HEK293T (cell line): ENCODE measurements around the gene EVC2.

Experiments used
- CTCF ChIA-PET: fragments of 350-600 bp; formaldehyde crosslinking; extraction: SDS; loops from one replicate; lab custom pipeline; 2021; ENCODE audit warnings: antibody characterized with exemption, inconsistent platforms; lab: Yijun Ruan, JAX
- POLR2A ChIA-PET: fragments of 350-600 bp; formaldehyde crosslinking; extraction: SDS; loops from one replicate; lab custom pipeline; 2020; ENCODE audit warnings: antibody characterized with exemption, inconsistent platforms; lab: Yijun Ruan, JAX
- DNase-seq: peaks from one replicate; pipeline ENCODE4 v3.0.0; 2012; ENCODE audit warnings: mixed read lengths; ENCODE audit errors: extremely low spot score
- ARNT ChIP-seq: fragments of 450-650 bp; IDR thresholded peaks from 2 replicates; pipeline ENCODE4 v1.6.1; 2017; ENCODE audit warnings: mild to moderate bottlenecking
- BHLHE40 ChIP-seq: fragments of 450-650 bp; IDR thresholded peaks from 2 replicates; pipeline ENCODE4 v1.6.1; 2016; ENCODE audit warnings: mild to moderate bottlenecking, moderate library complexity, borderline replicate concordance
- CTBP1 ChIP-seq: fragments of 450-650 bp; IDR thresholded peaks from 2 replicates; pipeline ENCODE4 v1.6.1; 2016; ENCODE audit warnings: borderline replicate concordance
- ELF4 ChIP-seq: fragments of 450-650 bp; IDR thresholded peaks from 2 replicates; pipeline ENCODE4 v1.6.1; 2017; ENCODE audit warnings: antibody characterized with exemption
- FOXA1 ChIP-seq: fragments of 450-650 bp; IDR thresholded peaks from 2 replicates; pipeline ENCODE4 v1.6.1; 2016; ENCODE audit warnings: mild to moderate bottlenecking
- FOXK2 ChIP-seq: fragments of 450-650 bp; IDR thresholded peaks from 2 replicates; pipeline ENCODE4 v1.6.1; 2016; ENCODE audit warnings: mild to moderate bottlenecking
- FOXM1 ChIP-seq: fragments of 450-650 bp; IDR thresholded peaks from 2 replicates; pipeline ENCODE4 v1.6.1; 2017; ENCODE audit warnings: mild to moderate bottlenecking, borderline replicate concordance
- HDGF ChIP-seq: fragments of 450-650 bp; IDR thresholded peaks from 2 replicates; pipeline ENCODE4 v1.6.1; 2017; ENCODE audit warnings: antibody characterized with exemption, borderline replicate concordance
- L3MBTL2 ChIP-seq: fragments of 450-650 bp; conservative IDR thresholded peaks from 2 replicates; pipeline ENCODE4 v1.6.1; 2016; ENCODE audit warnings: mild to moderate bottlenecking
- LEF1 ChIP-seq: fragments of 450-650 bp; IDR thresholded peaks from 2 replicates; pipeline ENCODE4 v1.6.1; 2017; ENCODE audit warnings: mild to moderate bottlenecking, borderline replicate concordance
- NFRKB ChIP-seq: fragments of 450-650 bp; IDR thresholded peaks from 2 replicates; pipeline ENCODE4 v1.6.1; 2016; ENCODE audit warnings: mild to moderate bottlenecking, moderate library complexity
- PKNOX1 ChIP-seq: fragments of 450-650 bp; IDR thresholded peaks from 2 replicates; pipeline ENCODE4 v1.6.1; 2016
- SP1 ChIP-seq: fragments of 450-650 bp; IDR thresholded peaks from 2 replicates; pipeline ENCODE4 v1.6.1; 2017
- SUZ12 ChIP-seq: fragments of 450-650 bp; IDR thresholded peaks from 2 replicates; pipeline ENCODE4 v1.6.1; 2016; ENCODE audit warnings: mild to moderate bottlenecking
- TARDBP ChIP-seq: fragments of 450-650 bp; IDR thresholded peaks from 2 replicates; pipeline ENCODE4 v1.6.1; 2016
- ZNF384 ChIP-seq: fragments of 450-650 bp; IDR thresholded peaks from 2 replicates; pipeline ENCODE4 v1.6.1; 2016

EVC2 gene

GRCh38 chr4:5691491-5692132 is 16.7 kb downstream of the EVC2 start:
- TF ChIP-seq SUZ12: no peak
- no peak for TF ChIP-seq HDGF
- TF ChIP-seq FOXM1: no peak
- TF ChIP-seq CTBP1: no peak
- no peak for TF ChIP-seq ARNT
- TF ChIP-seq L3MBTL2: no peak
- POLR2A ChIA-PET: no interaction called here
- CTCF ChIA-PET: no interaction called here
- DNase-seq: no peak

GRCh38 chr4:5689065-5689464 is 19.3 kb downstream of the EVC2 start:
- CTCF ChIA-PET: interaction anchor here (0.9 kb wide), 1 partner anchor 135 kb away, joined by 3 read pairs; no protein-coding TSS in a partner anchor
- POLR2A ChIA-PET: no interaction called here
- TF ChIP-seq ELF4 (no peak), ARNT (no peak), LEF1 (no peak), BHLHE40 (no peak), FOXM1 (no peak), PKNOX1 (no peak), SUZ12 (no peak), FOXK2 (no peak), TARDBP (no peak), CTBP1 (no peak), FOXA1 (no peak), NFRKB (no peak), L3MBTL2 (no peak), SP1 (no peak), ZNF384 (no peak), HDGF (no peak)
- no peak for DNase-seq

GRCh38 chr4:5686338-5686737 is 22.0 kb downstream of the EVC2 start:
- CTCF ChIA-PET: no interaction called here
- DNase-seq: no peak
- POLR2A ChIA-PET: no interaction called here

GRCh38 chr4:5685296-5685695 is 23.1 kb downstream of the EVC2 start:
- DNase-seq: no peak
- TF ChIP-seq FOXM1 (no peak), BHLHE40 (no peak), PKNOX1 (no peak), SUZ12 (no peak), TARDBP (no peak), CTBP1 (no peak)
- ChIA-PET POLR2A (no interaction called here), CTCF (no interaction called here)

More at GRCh38 chr4:5686338-5686737, 22.0 kb downstream of the EVC2 start:
- no peak for TF ChIP-seq LEF1
- TF ChIP-seq PKNOX1: no peak
- no peak for TF ChIP-seq FOXM1
- no peak for TF ChIP-seq TARDBP
- TF ChIP-seq BHLHE40: no peak
- TF ChIP-seq NFRKB: no peak
- TF ChIP-seq CTBP1: no peak
- TF ChIP-seq ZNF384: no peak
- no peak for TF ChIP-seq ELF4
- no peak for TF ChIP-seq SP1
- TF ChIP-seq FOXA1: no peak
- TF ChIP-seq L3MBTL2: no peak
- TF ChIP-seq ARNT: no peak
- no peak for TF ChIP-seq HDGF
- no peak for TF ChIP-seq SUZ12
- no peak for TF ChIP-seq FOXK2

- POLR2A ChIA-PET: no interaction called here
- CTCF ChIA-PET: interaction anchor here (0.6 kb wide), 1 partner anchor 989 kb away, joined by 3 read pairs; no protein-coding TSS in a partner anchor
- TF ChIP-seq PKNOX1 (no peak), FOXK2 (no peak), FOXA1 (no peak), NFRKB (no peak), L3MBTL2 (no peak), BHLHE40 (no peak), CTBP1 (no peak), LEF1 (no peak), FOXM1 (no peak), HDGF (no peak), ARNT (no peak), SUZ12 (no peak), SP1 (no peak), ZNF384 (no peak), ELF4 (no peak), TARDBP (no peak)
- DNase-seq: no peak
Observed at GRCh38 chr4:5683566-5683965, 24.8 kb downstream of the EVC2 start.
